NCI-H2227 treated with DMSO at 0.1 percent for 48 hours (cell line): ENCODE measurements around the gene SLC25A22.

ENCODE experiments used
- DNase-seq: peaks from one replicate; lab custom pipeline; 2025; lab: John Stamatoyannopoulos, UW

Gene SLC25A22

DNA sequence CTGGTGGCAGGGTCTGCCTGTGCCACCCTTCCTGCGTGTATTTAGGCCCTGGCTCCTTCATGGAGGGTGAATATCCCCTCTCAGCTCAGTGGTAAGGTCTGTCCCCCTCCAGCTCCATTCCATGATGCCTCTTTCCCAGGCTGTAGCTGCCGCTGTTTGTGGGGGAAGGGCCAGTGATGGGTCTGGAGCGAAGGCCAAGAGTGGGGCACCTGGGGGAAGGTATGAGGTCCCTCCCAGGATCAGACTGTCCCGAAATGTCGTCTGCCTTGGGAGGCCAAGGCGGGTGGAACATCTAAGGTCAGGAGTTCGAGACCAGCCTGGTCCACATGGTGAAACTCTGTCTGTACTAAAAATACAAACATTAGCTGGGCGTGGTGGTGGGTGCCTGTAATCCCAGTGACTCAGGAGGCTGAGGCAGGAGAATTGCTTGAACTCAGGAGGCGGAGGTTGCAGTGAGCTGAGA lies 35.8 kb upstream of the SLC25A22 start:
- DNase-seq: no peak

DNA sequence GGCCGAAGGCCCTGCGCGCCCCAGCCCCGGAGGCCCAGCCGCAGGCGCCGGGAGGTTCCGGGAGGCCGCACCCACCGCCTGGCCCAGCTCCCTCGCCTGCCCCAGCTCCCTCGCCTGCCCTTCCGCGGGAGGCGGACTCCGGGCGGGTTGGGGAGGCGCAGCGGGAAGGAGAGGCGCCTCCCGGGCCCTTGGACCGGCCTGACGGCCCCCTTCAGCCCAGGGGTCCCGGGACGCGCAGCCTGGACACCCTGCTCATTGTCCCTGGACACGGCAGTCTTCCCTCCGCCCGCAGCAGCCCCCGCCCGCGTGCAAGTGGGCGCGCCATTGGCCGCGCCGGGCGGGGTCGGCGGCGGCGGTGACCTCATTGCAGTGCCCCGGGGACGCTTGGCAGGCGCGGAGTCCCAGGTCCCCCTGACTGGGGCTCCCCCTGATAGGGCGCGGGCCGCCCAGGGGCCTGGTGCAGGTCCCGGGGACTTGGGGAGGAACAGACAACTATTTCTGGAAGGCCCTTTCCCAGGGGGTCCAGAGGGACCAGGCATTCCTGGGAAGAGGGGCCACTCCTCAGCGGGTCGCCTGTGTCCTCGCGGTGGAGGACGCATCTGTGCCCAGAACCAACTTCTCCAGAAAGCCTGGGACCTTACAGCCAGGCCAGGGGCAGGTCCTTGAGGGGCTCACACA lies 35.2 kb upstream of the SLC25A22 start:
- no peak for DNase-seq

DNA sequence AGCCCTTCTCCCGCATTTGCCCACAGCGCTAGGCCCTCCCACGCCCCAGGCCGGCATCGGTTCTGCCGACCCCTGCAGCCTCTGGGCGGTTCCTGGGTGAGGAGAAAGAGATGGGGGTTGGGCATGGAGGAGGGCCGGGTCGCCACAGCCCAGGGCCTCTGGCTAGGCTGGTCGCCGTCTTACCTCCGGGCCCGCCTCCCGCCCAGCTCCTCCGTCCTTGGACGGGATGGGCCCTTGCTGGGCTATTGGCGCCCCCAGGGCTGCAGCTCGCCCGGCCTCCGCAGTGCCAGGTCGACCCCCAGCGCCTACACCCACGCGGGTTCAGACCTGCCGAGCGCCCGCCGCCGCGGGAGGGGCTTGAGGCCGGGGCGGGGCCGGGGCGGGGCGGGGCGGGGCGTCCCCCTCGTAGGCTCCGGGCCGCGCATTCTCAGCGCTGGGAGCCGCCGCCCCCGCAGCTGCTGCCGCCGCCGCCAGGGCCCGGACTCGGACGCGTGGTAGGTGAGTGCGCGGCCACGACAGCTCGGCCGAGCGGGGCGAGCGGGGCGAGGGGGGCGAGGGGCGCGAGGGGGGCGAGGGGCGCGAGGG lies 34.5 kb upstream of the SLC25A22 start, which contains the start of gene CD151:
CD151 (plus strand) TSS at position 424 of the 585 bp plus-strand sequence. CDS start 3,118 bp downstream, outside the sequence.
- peak; percentile 65 for DNase-seq

DNA sequence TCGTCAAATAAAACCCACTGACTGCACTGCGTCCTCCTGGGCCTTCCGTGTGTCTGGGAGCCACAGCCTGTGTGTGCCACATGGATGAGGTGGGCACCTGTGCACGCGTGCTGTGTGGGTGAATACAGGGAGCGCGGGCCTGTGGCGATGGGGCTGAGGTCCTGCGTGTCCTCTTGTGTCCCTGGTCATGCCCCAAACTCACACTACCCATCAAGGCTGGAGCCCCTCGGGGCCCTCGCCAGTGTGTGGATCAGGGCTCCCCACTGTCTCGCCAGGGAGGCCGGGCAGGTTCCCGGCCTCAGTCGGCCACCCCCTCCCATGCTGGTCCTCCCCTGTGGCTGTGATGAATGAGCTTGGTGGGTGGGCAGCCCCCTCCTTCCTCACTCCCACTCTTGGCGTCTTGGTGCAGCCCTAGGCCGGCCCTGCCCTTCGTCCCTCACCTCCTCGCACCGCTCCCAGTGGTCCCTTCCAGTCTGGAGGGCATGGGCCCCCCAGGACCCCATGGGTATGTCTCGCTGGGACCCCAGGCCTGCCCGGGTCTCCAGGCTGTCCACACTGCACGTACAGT lies 34.0 kb upstream of the SLC25A22 start:
- no peak for DNase-seq

DNA sequence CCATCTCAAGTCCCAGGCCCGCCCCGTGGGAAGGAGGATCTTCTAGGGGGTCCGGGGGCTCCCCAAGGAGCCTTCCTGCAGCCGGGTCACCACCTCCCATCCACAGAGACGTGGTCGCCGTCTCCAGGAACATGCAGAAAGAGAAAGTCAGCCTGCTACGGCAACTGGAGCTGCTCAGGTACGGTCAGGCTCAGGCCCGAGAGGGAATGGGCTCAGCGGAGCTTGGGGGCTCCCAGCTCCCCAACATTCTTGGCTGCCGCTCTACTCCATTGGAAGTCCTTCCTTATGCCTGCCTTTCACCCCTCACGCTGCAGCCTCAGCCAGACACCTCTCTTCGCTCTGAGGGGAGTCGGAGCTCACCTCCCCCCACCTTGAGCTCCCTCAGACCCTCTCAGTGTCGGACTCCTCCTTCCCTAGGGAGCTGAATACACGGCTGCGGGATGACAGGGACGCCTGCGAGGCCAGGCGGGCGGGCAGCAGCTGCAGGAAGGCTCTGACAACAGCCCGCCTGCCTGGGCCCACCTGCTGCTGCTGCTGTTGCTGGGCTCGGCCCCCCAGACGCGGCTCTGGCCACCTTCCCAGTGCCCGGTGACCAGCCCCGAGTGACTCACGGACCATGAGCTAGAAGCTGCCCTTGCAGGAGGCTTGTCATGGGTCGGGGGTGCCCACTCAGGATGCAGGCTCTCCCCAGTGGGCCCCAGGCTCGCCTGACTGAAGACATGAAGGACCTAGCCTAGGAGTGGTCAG lies 33.2 kb upstream of the SLC25A22 start:
- DNase-seq: no peak

DNA sequence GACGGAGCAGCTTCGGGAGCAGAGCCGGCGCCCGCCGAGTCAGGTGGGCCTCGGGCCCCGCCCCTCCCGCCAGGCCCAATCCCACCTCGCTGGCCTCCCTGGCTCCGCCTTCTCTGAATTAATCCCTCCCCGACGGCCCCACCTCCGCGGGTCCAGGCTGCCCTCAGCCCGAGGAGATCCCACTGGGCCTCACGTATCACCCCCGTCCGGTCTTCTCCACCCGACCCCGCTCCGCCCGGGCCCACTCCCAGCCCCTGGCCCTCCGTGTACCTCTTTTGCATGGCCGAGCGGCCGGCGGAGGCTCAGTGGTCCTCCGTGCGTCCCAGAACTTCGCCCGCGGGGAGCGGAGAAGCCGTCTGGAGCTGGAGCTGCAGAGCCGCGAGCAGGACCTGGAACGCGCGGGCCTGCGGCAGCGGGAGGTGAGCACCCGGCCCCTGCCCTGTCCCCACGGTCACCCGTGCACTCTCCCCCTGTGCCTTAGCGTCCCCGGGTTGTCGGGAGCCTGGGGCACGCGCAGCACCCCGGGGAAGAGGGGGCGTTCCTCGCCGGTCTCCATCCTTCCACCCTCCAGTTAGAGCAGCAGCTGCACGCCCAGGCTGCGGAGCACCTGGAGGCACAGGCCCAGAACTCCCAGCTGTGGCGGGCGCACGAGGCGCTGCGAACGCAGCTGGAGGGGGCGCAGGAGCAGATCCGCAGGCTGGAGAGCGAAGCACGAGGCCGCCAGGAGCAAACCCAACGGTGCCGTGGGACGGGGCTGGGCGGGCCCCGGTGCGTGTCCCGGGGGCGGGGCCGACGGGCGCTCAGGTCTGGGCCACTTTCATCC lies 32.4 kb upstream of the SLC25A22 start:
- peak; percentile 92 for DNase-seq

DNA sequence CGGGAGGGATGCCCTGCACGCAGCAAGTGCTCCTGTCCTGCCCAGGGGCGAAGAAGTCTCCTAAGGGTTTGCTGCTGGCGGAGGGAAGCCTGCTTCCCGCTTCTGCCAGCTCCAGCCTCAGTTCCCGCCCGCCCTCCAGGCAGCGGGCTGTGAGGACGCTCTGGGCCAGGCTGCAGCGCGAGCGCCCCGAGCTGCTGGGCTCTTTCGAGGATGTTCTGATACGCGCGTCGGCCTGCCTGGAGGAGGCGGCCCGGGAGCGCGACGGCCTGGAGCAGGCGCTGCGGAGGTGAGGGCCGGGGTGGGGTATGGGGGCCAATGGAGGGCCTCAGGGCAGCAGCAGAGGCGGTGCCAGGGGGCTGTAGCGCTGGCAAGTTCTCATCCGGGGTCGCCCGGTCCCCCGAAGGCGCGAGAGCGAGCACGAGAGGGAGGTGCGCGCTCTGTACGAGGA lies 31.8 kb upstream of the SLC25A22 start:
- no peak for DNase-seq

DNA sequence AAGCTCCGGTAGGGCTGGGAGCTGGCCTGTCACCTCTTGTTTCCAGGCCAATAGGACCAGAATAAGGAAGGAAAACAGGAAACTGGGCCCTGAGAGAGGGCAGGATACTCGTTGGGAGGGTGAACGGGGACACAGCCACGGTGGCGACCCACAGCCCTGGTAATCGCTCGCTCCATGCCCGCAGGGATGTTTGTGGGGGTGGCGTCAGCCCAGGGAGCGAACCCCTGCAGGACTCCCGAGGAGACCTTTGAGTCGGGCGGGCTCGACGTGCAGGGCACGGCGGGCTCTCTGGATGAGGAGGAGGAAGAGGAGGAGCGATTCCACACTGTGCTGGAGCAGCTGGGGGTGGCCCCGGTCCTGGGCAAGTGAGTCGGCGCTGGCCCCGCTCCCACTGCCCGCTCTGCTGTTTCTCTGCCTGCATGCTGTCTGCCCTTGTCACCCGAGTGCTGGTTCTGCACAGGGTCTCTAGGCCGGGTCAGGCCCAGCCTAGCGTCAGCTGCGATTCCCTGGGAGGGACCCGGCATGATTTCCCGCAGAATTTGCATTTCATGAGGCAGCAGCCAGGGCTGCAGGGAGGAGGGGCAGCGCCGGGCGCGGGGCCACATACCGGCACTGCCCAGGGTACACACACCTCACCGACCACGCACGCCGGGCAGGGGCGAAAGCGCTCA lies 31.2 kb upstream of the SLC25A22 start:
- DNase-seq: no peak

DNA sequence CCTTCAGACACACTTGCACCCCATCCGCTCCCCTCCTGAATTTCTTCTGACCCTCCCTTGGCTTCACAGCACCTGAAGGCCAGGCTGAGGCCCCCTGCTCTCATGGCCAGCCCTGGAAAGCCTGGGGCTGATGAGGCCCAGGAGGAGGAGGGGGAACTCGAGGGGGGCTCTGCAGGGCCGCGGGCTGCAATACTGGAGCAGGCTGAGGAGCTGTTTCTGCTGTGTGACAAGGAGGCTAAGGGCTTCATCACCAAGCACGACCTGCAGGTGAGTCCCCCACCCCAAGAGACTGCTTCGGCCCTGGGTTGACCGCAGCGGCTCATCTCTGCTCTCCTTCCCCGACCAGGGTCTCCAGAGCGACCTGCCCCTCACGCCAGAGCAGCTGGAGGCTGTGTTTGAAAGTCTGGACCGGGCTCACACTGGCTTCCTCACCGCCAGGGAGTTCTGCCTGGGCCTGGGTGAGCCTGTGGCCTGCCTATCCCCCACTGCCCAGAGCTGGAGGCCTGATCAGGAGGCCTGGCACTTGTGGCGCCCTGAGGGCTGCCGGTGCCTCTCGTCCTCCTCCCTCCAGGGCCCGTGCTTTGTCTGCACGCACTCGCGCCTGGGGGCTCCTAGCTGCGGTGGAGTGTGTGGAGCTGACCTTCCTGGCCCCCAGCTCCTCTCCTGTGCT lies 30.6 kb upstream of the SLC25A22 start:
- no peak for DNase-seq

DNA sequence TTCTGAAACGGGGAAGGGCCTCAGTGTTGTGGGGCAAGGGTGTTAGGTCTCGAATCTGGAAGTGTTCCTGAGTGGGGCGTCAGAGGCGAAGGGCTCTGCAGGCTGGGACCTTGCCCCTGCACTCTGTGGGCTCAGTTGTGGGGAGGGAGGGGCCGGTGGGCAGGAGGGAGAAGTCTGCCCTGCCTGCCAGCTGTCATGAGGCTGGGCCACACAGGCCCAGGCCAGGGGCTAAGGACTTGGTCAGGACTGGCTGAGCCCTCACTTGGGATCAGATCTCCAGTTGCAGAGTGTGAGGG lies 29.8 kb upstream of the SLC25A22 start, which contains the start of gene CRACR2B:
CRACR2B (plus strand) TSS at position 23 of the 296 bp plus-strand sequence. CDS start 689 bp downstream, outside the sequence.
- DNase-seq: no peak

DNA sequence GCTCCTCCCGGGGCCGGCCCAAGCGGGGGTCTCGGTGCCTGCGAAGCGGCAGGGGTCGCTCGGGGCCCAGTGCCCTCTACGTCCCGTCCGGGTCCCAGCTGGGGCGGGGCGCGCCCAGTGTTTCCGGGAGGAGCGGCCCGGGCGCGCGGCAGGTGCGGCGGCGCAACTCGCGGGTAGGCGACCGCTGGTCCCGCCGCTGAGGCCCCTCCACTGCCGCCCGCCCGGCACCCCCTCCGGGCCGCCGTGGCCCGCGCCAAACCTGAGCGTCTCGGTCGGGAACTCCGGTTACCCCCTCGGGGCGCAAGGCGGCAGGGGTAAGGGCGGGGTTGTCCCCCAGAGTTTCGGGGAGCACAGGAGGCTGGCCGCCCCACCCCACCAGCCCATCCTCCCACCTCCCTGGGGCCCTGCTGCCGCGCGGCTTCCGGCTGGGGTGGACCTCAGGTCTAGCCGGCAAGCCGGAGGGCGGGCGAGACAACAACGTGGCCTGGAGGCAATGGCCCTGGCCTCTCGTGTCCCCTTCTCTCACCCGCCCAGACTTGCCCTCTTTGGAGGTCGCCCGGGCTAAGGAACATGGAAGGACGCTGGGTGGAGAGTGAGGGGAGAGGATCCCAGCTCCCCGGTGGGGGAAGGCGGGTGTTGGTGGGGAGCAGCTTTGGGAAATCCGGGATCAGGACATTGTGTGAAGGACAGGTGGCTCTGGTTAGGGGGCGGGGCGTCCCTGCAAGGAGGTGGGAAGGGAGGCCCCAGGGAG lies 29.2 kb upstream of the SLC25A22 start:
- no peak for DNase-seq

DNA sequence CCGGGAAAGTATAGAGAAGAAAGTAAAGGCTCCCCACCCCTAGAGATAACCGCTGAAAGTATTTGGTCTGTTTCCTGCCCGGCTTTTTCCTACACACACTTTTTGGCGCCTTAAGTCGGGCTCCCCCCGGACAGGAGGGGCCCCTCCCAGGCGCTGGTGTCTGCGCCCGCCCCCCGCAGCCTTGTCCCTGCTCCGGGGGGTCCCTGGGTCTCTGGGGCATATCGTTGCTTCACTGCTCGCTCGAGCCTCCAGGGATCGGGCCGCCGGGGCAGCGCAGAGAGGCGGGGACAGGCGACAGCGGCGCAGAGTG lies 28.7 kb upstream of the SLC25A22 start:
- no peak for DNase-seq

DNA sequence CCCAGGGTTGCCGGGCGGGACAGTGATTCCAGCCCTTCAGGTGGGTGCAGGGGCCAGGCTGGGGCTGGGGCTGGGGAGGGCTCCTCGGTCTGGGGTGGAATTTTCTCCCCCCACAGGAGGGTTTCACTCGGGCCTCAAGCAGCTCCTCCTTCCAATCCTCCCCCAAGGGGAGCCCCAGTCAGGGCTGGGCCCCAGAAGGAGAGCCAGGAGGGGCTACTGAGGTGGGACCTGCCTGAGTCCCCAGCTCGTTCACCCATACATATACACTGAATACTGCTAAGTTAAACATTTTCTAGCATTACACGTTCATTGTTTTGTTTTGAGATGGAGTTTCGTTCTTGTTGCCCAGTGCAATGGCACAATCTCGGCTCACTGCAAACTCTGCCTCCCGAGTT lies 28.1 kb upstream of the SLC25A22 start:
- DNase-seq: no peak

DNA sequence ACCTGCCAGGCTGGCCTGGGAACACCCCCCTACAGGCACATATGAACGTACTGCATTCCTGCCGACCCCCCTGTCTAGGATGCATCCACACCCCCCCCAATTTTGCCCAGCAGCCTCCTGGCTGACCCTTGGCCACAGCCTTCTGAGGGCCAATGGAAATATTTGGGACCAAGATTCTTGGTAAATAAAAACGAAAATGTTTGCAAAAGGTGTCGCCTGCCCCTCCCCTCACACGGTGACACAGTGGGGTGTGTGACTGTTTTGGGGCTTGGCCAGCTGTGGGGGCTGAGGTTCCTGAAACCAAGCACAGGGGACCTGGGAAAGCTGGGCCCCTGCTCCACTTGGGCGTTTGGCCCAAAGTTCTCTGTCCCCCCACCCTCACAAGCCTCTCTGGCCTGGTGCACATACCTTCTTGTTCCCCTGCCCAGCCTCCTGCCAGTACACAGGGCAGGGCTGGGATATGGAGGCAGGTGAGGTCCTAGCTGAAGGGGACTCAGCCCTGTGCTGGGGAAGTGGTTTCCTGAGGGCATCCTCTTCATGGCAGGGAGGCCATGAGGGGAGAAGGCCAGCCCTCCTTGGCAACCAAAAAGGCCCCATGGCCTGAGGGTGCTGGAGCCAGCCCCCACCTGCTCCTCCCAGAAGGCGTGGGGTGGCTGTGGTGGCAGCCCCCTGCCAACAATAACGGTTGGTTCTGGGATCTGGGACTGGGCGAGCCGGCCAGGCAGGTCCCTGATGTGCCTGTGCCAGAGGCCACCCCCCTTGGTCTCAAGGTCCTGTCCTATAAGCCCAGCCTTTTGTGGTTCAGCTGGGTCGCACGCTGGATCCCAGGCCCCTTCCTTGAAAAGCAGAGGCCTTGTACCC lies 27.5 kb upstream of the SLC25A22 start:
- DNase-seq: no peak

DNA sequence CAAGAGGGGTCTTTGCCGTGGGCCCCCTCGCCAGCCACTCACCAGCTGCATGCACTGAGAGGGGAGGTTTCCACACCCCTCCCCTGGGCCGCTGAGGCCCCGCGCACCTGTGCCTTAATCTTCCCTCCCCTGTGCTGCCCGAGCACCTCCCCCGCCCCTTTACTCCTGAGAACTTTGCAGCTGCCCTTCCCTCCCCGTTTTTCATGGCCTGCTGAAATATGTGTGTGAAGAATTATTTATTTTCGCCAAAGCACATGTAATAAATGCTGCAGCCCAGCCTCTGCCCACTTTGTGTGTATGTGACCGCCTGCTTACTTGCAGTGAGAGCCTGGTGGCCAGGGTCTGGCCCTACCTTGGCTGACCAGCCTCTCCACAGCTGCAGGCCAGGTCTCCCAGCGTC lies 26.9 kb upstream of the SLC25A22 start:
- no peak for DNase-seq

DNA sequence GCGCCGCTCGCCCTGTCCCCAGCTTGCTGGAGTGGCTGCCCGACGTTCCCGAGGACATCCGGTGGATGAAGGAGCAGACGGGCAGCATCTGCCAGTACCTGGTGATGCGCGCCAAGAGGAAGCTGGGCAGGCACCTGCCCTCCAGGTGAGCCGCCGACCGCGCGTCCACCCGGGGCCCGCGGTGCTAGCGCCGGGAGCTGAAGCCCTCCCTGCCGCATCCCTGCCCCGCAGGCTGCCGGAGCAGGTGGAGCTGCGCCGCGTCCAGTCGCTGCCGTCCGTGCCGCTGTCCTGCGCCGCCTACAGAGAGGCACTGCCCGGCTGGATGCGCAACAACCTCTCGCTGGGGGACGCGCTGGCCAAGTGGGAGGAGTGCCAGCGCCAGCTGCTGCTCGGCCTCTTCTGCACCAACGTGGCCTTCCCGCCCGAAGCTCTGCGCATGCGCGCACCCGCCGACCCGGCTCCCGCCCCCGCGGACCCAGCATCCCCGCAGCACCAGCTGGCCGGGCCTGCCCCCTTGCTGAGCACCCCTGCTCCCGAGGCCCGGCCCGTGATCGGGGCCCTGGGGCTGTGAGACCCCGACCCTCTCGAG lies 26.3 kb upstream of the SLC25A22 start:
- no peak for DNase-seq

DNA sequence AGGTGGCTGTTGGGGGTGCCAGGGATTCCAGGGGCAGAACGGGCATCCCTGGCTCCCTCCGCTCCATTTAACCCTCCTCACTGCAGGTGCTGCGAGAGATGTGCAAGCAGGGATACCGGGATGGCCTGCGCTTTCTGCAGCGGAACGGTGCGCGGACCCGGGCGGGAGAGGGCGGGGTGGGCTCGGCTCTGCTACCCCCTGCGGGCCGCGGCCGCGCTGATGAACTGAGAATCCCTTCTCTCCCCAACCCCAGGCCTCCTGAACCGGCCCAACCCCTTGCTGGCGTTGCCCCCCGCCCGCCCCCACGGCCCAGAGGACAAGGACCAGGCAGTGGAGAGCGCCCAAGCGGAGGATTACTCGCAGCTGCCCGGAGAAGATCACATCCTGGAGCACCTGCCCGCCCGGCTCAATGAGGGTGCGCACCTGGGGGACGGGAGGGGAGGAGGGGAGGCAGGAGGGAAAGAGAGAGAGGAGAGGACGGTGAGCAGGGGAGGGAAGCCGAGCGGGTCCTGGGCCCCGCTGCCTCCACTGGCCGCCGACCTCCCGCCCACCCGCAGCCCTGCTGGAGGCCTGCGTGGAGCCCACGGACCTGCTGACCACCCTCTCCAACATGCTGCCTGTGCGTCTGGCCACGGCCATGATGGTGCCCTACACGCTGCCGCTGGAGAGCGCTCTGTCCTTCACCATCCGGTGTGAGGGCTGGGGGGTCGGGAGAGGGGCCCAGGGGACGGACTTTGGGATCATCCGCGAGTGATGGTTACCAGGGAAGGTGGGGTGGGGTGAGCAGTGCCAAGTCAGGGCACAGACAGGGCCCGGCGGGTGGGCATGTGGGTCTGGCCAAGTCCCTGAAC lies 25.6 kb upstream of the SLC25A22 start:
- no peak for DNase-seq
